T-helper 2 cell (primary cell): Measurements from ENCODE around the gene PRAF2.

ENCODE experiments used
- DNase-seq, 5 experiments: peaks; one replicate each; pipeline versions ENCODE4 v3.0.0 to v3.0.0-alpha.2; 2012 to 2022

PRAF2 gene

GRCh38 chrX:49041744-49042580, 31.8 kb downstream of the PRAF2 start:
- DNase-seq = peak in 1 of 5 experiments; percentile 39

GRCh38 chrX:49040376-49040955, 33.3 kb downstream of the PRAF2 start:
- DNase-seq = no peak

DNA sequence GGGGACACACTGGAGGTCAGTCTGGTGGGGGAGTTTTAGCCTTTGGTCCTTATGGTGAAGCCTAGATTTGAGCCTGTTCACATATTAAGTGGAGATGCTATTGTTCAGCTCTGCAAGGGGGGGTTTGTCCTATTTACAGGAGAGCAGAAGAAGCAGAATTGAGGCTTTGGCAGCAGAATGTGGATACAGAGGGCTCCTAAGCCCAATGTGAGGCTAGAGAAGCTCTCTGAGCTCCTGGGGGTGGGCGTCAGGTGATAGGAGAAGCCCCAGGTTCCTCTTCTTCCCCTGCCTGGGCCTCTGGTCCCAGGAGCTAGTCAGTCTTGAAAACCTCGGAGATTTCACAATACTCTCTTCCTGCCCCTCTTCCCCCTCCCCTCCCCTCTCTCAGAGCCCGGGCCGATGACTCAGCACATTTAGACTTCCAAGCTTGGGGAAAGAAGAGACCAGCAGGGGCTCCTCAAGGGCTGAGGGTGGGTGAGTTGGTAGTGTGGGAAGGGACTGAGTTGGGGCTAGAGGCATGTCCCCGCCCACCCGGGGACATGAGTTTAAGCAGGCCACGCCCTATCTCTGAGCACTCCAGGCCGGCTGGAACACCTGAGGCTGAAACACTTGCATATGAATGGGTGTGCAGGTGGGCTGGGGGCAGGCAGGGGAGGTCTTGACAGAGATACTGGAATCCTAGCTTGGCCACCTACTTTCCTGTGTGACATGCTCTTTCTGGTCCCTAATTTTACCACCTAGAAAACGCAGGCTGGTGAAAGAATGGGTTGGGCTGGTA, 34.0 kb downstream of the PRAF2 start:
- DNase-seq = peak in 4 of 5 experiments; percentile 6 to 57 (median 25)

- DNase-seq = no peak
Measured at GRCh38 chrX:49037883-49038475, 35.8 kb downstream of the PRAF2 start.

DNA sequence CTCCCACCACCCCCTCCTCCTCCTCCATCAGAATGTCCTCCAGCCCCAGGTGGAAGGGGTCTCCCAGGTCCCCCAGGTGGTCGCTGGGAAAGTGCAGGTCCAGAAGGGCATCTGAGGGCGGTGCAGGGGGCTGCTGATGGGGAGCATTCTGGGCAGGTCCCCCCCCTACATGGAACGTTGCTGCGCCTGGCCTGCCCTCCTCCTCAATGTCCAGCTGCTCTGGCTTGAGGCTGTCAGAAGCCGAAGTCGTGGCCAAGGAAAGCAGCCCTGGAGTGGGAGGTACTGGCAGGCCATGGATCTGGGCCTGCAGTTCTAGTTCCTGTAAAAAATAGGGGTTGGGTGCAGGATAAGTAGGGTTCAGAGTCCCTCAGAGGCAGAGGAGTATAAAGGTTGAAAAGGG, 43.5 kb downstream of the PRAF2 start:
- no peak for DNase-seq

DNA sequence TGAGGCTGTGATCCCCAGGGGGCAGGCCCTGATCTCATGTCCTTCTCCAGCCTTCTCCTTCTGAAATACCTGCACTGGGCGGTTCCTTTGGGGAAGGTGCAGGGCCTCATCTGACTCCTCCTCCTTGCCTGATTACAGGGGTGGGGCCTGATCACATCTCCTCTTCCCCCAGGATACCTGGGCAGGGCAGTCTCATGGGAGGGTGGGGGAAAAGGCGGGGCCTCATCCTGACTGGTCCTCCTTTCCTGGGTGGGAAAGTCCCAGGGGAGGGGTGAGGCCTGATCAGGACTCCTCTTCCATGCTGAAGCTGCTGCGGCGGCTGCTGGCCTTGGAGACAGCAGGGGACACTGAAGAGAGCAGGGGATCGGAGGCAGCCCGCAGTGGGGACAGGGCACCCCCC, 43.9 kb downstream of the PRAF2 start:
- DNase-seq = no peak
